Brain pericyte (primary cell): ENCODE results near the gene IL20RA.

Experiments used
- DNase-seq: peaks from one replicate; pipeline ENCODE4 v3.0.0-alpha.2; 2012; ENCODE audit warnings: low read depth, low spot score

IL20RA gene

GRCh38 chr6:137046871-137047412 is 2.2 kb upstream of the IL20RA start:
- DNase-seq = no peak

GRCh38 chr6:137045222-137045789 is 541 bp upstream of the IL20RA start:
- DNase-seq = no peak

GRCh38 chr6:137043710-137044365 is 927 bp downstream of the IL20RA start:
- DNase-seq = peak; percentile 4

- DNase-seq = no peak
These were observed 4.4 kb downstream of the IL20RA start for GRCh38 chr6:137040393-137040792.

DNA sequence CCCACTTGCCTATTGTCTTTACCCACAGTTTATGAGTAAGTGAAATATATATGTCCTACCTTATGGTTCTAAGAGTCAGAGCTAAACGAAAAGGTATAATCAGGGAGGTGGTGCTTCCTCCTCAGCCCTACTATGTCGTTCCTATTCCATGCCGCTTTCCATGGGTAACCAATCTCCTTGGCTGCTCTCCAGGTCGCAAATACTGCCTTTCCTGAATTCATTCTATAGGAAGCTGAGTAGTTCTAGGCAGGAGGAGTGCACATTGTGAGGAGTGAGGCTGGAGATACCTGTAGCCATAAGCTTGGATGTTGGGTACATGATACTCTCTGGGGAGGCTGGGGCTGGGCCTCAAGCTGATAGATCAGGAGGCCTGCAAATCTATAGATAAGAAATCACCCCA is 5.8 kb downstream of the IL20RA start:
- no peak for DNase-seq

- DNase-seq = no peak
These were observed 8.0 kb downstream of the IL20RA start for GRCh38 chr6:137036566-137037300.

DNA sequence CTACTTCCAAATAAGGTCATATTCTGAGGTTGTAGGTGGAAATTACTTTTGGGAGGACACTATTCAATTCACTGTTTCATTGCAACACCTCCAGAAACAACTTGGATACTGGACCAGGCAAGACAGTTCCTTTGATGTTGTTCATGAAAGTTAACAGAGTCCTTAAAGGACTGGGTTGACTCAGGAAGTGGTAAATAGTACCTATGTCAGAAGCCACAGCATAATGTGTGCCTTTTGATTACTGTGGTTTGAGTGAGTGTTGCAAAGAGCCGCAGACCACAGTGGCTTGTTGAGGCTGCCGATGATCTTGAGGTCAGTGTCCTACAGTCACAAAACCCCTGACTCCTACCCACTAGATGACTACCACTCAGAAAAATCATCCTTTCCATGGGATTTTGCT is 10.9 kb downstream of the IL20RA start:
- no peak for DNase-seq

DNA sequence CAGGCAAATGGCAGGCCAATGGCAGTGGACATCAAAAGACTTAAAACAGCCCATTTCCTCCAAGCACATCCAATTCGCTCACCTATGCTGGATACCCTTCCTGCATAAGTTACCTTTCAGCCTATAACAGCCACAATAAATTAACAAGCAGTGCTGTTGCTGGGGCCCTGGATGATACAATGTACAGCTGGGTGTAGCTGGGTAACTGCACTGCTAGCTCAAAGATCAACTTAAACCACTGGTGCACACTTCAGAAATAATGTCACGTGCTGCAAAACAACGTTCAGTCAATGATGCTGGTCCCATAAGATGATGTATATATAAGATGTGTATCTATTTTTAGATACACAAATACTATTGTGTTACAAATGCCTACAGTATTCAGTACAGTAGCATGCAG is 13.6 kb downstream of the IL20RA start:
- DNase-seq = no peak

- DNase-seq = no peak
These were observed 15.9 kb downstream of the IL20RA start for GRCh38 chr6:137028912-137029311.

- DNase-seq = no peak
These were observed 18.7 kb downstream of the IL20RA start for GRCh38 chr6:137025786-137026730.

GRCh38 chr6:137024237-137024990 is 20.4 kb downstream of the IL20RA start:
- DNase-seq = no peak

DNA sequence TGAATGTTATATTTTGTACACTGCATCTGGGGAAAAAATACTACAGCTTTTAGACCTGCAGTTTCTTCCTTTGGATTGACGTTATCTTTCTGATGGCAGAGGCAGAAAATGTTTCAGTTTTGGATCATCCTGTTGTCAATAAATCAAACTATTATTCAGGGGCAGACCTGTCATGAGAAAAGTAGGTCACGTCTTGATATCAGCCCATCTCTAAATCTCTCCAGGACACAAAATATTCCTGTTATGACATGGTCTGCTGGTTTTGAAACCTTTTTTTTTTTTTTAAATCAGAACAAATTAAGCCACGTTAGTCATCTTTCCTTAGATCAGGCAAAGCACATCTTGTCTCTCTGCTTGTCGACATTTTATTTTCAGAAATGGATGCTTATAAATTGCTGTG is 24.0 kb downstream of the IL20RA start:
- no peak for DNase-seq

GRCh38 chr6:137019476-137020272 is 25.1 kb downstream of the IL20RA start:
- no peak for DNase-seq

GRCh38 chr6:137017081-137017480 is 27.7 kb downstream of the IL20RA start:
- DNase-seq = no peak

GRCh38 chr6:137016356-137016755 is 28.4 kb downstream of the IL20RA start:
- no peak for DNase-seq

DNA sequence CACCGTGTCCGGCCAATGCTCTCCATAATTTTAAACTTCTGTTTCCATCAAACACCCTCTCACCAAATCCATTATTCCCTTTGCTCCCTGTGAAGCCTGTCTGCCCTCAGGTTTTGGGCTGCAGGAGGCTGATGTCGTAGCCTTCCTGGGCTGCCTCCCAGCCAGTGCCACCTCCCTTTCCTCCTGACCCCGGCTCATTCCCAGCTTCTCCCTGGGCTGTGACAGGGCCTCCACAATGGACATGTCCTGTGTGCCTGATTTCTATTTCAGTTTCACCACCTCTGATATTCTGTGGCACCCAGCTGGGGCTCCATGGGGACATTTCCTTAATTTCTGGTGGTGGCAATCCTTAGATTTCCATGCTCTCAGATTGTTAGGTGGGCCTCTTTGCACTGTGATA is 28.8 kb downstream of the IL20RA start:
- DNase-seq = no peak

- no peak for DNase-seq
These were observed 30.8 kb downstream of the IL20RA start for GRCh38 chr6:137013738-137014602.

- no peak for DNase-seq
These were observed 31.7 kb downstream of the IL20RA start for GRCh38 chr6:137013031-137013430.

DNA sequence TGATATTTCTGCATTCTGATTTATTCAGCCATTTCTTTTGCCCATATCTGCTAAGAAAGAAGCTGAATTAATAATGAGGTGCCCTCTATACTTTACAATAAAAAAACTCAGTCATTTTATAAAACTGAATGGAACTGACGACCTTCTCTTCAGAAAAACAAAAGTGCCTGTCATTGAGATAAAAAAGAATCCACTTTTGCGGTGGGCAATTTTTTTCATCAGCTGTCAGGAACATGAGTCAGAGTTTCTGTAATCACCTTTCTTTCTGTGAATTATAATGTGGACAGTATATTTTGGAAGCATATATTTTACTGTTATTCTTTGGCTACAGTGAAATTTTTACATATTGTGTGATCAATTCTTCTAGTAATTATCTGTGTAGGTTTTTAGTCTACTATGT is 33.4 kb downstream of the IL20RA start:
- DNase-seq = no peak
